Activated CD8-positive, alpha-beta memory T cell treated with anti-CD3 and anti-CD28 coated beads, Interleukin-2, amount 50 U/mL, for 4 hours (primary cell): Measurements from ENCODE around the gene RBBP9.
"Not testable (repeated sequence)": the region's sequence is repeated elsewhere in the genome, so short reads cannot be mapped to it uniquely, and the experiment has no call there.

ENCODE experiments used
- DNase-seq: peaks from one replicate; pipeline ENCODE4 v3.0.0-alpha.2; 2020

The RBBP9 gene

DNA sequence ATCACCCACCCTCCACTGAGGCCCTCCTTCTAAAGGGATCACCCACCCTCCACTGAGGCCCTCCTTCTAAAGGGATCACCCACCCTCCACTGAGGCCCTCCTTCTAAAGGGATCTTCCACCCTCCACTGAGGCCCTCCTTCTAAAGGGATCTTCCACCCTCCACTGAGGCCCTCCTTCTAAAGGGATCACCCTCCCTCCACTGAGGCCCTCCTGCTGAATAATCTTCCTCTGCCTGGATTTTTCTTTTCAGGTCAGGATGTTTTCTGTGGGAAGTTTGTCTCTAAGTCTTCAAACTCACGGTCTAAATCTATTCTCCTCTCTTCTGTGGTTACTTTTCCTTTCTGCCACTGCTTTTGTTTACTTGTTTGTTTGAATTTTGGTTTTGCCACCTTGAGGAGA is 4.6 kb upstream of the RBBP9 start:
- DNase-seq = not testable (repeated sequence)

DNA sequence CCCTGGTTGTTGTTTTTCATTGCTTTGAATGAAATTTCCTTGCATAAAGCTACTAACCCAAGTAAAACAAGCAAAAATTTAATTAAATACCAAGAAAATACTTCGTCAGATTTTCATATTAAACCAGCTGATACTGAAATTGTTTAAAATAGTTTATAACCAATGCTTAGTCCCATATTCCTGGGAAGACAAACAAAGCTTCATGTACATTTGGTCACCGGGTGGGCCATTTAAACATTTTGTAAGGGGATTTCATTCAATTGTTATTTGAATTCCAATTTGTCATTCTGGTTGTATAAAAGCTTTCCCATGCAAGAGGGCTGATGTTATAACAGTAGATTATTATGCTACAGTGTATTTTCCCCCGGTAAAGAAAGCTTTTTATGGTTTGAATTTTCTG is 578 bp upstream of the RBBP9 start:
- no peak for DNase-seq

DNA sequence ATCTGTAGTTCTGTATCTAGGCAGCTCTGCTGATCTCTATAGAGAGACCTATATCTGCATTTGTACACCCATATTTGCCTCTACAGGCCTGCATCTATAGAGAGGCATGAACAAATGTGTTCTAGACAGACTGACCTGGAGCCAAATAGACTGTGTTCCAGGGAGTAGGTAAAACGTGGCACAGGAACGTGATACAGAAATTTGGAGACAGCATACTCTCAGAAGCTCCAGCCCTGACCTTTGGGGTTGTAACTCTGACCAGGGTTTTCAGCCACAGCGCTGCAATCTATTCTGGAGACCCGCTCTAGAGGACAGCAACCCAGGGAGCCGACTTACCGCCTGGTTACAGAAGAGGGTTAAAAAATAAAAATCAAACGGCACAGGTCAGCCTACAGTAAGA is 983 bp downstream of the RBBP9 start:
- DNase-seq = no peak

DNA sequence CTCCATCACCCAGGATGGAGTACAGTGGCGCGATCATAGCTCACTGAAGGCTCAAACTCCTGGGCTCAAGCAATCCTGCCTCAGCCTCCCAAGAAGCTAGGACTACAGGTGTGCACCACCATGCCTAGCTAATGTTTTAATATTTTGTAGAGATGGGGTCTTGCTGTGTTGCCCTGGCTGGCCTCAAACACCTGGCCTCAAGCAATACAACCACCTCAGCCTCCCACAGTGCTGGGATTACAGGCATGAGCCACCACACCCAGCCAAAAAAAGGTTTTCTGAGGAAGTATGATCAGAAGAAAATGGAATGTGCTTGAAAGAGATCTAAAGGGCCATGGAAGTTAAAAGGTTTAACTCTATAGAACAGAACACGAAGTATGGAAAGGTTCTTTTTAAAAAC is 8.7 kb downstream of the RBBP9 start:
- no peak for DNase-seq

DNA sequence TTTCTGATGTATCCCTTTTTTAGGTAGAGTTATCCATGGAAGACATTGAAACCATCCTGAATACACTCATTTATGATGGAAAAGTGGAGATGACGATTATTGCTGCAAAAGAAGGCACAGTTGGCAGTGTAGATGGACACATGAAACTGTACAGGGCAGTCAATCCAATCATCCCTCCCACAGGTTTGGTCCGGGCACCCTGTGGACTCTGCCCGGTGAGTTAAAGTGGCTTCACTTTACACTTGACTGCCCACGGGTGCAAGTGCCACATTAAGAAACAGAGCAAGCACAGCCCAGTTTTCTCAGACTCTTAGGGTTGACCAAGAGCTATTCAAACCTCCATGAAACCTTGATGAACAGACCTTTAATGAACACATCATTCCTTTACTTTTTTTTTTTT is 15.4 kb downstream of the RBBP9 start:
- DNase-seq = no peak

DNA sequence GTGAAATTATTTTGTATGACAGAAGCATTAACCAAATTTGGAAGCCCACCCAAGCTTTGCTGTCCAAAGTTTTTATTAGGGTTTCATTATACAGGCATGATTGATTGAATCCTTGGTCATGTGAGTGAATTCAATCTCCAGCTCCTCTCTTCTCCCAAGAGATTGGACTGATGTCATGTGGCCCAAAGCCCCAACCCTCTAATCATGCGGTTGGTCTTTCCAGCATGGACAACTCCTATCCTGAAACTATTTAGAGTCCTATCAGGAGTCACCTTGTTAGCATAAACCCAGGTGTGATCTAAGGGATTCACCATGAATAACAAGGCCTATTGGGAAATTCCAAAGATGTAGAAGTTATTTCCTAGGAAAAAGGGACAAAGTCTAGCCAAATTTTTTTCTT is 19.2 kb downstream of the RBBP9 start:
- no peak for DNase-seq

DNA sequence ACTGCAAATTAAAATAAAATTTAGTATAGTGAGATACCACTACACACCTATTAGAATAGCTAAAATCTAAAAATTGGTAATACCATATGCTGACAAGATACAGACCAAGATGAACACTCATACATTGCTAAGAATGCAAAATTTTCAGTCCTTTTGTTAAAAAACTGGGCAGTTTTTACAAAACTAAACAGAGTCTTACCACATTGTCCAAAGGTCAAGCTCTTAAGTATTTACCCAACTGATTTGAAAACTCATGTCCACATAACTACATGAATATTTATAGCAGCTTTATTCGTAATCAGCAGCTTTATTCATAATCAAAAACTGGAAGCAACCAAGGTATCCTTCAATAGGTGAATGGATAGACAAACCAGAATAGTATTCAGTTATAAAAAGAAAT is 19.8 kb downstream of the RBBP9 start:
- DNase-seq = no peak

DNA sequence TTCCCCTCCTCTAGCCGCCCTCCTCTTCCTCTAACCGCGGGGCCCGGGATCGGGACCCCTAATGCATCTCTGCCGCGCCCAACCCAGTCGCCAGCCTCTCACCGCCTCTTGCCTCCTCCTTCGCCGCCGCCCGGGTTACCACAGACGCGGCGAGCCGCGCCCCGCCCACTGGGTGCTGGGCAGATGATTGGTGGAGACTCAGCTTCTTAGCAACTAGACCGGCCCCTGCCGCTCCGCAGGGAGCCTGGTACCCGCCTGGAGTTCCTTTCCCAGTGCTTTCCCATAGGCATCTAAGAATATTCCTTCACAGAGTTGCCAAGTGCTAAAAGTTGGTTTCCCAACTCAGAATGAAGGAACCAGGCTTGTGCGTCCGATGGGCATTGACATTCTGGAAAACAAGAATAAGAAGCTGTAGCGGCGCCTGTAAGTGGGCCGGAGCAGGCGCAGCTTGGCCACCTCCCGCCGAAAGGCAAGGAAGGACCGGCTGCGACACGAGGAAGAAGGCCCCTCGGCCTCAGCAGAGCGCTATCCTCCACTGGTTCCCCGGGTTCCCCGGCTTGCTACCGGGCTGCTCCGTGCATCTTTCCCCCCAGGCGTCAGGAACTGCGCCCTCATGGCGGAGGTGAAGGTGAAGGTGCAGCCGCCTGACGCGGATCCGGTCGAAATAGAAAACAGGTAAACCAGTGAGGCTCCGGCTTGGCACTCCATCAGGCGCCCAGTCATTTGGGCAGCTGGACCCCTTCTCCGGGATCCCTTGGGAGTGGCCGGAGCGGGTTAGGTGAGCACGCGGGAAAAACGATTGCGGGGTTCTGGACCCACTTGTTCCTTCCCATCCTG is 29.9 kb downstream of the RBBP9 start, which contains the start of the genes DZANK1 and POLR3F:
Gene DZANK1 (minus strand): TSS at position 137 of the 837 bp plus-strand sequence. CDS start 1,672 bp downstream, outside the sequence.
Gene POLR3F (plus strand): TSS at position 497 of the 837 bp plus-strand sequence. CDS start 117 bp downstream, at position 614.
- peak; percentile 93 for DNase-seq

DNA sequence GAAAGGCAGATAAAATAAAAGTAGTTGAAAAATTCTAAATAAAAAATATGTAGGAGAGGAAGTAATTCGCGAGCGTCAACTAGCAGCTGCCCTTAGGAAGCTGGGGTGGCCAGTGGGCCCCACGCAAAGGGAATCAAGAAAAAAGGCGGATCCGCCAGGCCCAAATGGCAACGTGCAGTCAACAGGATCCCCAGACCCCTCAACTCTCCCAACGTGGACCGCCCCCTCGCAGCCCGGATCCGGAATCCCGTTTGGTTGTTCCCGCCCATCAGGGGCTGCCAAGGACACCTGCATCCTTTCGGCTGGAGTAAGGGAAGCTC is 30.5 kb downstream of the RBBP9 start:
- no peak for DNase-seq

DNA sequence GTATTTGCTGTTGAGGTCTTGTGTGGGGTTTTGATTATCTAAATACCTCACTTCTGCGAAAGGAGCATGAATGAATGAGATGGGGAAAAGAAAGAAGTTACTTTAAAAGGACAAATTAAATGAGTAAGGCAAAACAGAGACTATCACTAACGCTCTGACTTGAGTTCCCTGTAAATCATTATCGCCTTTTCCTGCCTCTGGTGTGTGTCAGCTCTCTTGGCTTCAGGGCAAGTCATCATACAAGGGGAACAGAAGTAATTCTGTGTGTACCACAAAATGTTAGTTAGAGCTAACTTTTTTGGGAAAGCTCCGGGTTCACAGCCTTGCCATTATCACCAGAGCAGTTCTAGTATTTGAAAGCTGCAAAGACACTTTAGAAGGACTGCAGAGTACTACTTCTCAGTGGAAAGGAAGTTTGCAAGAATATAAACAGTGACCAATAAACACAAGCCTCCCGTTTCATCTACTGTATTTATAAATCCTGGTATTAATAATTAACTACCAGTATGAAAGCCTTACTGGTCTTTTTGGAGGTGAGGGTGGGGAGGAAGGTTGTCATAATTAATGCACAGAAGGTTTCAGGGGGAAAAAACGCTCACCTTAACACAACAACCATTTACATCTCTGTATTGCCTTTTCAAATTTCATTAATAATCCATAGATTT is 31.4 kb downstream of the RBBP9 start:
- no peak for DNase-seq

DNA sequence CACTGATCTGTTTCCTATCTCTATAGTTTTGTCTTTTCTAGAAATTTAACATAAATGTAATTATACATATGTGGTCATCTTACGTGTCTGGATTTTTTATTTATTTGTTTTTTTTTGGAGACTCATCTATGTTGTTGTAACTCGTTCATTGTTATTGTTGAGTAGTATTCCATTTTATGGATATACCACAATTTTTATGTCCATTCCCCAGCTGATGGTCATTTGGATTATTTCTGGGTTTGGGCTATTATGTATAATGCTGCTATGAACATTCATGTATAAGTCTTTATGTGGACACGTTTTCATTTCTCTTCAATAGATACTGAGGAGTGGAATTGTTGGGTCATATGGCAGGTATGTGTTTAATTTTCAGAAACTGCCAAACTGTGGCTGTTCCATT is 40.4 kb downstream of the RBBP9 start:
- no peak for DNase-seq

DNA sequence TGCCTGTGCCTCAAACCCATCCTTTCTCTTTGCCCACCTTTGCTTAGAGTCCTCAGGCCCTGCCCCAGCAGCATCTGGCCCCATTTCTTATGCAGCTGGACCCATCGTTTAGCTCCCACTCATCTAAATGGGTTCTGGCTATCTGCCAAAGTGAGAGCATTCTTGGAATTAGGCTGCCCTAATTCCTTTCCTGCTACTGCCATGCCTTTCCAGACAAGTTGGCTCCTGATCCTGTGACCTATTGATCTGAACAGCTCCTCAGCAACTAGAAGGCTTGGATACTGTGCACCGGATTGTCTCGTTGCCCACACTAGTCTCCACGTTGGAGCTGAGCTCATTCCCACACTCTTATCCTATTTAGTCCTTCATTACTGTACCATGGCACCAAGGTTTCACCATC is 53.1 kb downstream of the RBBP9 start:
- no peak for DNase-seq

DNA sequence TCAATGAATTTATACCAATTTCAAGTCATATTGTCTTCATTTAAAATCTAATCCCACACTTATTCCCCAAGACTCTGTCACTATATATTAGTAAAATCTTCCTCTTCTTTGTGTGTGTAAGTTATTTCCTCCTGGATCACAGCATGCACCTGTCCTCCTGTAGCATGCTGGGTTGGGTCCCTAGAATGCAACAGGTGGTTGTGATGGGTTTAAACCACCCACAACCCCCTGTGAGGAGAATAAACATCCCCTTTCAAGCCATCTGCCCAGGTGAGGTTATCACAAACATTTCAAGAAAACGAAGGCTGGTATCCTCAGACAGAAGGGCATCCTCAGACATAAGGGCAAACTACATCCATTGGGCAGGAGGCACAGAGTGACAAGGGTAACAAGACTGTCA is 56.6 kb downstream of the RBBP9 start:
- DNase-seq = no peak

DNA sequence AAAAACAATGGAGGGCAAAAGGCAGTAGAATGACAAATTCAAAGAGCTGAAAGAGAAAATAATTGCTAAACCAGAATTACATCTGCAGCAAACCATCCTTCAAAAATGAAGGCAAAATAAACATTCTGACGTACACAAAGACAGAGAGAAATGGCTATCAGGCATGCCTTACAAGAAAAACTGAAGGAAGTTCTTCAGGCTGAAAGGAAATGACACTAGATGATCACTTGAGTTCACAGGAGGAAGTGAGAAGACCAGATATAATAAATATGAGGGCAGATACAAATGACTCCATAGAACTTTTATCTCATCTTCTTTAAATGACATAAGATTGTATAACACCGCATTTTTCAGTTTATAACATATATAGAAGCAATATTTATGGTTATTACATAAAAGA is 60.2 kb downstream of the RBBP9 start:
- DNase-seq = no peak
